ENCODE measurements around the gene BUB3. TPM values are rescaled to one million over a fixed set of nuclear protein-coding genes. Genes with fewer than 3 reads are reported as not detected.

BUB3 gene
- total and polyA plus RNA-seq, 8 donors, result 33.4 to 160 (median 62.4) TPM

DNA sequence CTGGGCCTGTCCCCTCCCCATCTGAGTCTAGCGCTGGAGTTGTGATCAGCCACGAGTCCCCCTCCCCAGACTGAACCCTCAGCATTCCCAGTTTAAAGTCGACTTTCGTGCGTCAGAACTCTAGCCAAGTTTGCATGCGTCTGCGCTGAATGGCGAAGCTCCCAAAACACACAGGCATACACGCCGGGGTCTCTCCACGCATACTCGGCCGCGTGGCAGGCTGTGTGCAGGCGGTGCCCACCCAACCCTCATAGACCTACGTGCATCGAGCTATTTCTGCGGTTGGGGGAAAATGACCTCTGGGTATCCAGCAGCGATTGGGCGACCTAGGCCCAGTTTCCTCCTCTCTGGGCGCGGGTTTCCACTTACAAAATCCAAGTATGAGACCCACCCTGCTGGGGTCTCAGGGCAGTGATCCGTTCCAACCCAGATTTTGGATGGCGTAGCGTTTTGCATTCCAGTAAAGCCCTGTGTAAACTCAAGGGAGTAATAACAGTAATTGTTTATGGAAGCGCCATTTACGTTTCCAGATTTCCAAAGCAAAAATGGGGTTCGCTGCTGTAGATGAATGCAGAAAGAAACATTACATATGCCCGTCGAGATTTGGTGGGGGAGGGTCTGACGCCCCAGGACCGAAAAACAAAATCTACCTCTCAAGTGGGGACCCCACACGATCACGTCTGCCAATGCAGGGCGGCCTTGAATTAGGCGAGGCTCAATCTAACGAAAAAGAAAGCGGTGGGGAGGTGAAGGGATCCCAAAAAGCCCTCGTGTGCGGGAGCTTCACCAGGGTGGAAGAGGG is 20.5 kb upstream of the BUB3 start:
- Histone ChIP-seq H3K27ac (no peak overlapping the region), H3K36me3 (no peaks in the 10 kb centered on the region), H3K4me3 (peak overlapping the region in 3 of 4 donors; percentile 11 to 37 (median 19)), H3K9me3 (peaks cover 0 to 7% (median 2%) of the 10 kb centered on the region in 4 donors), H3K4me1 (peaks cover 49 to 56% (median 55%) of the 10 kb centered on the region in 4 donors), H3K27me3 (peaks cover 44 to 100% (median 95%) of the 10 kb centered on the region in 3 donors)
- WGBS, 5 donors, result 5 to 10% (median 8%) methylated on average over 34 to 40 of the region's 40 CpGs
- intact Hi-C loops (cut with DNase I; ENCODE audit: low total_unique reads), result loop anchor here (2.0 kb wide), 1 partner anchor 427 kb away; no protein-coding TSS in a partner anchor
- TF ChIP-seq POLR2A (IDR thresholded peaks at IDR 0.05), result no peak
- TF ChIP-seq EP300 (IDR thresholded peaks at IDR 0.05), result no peak
- TF ChIP-seq, protein P1, sequence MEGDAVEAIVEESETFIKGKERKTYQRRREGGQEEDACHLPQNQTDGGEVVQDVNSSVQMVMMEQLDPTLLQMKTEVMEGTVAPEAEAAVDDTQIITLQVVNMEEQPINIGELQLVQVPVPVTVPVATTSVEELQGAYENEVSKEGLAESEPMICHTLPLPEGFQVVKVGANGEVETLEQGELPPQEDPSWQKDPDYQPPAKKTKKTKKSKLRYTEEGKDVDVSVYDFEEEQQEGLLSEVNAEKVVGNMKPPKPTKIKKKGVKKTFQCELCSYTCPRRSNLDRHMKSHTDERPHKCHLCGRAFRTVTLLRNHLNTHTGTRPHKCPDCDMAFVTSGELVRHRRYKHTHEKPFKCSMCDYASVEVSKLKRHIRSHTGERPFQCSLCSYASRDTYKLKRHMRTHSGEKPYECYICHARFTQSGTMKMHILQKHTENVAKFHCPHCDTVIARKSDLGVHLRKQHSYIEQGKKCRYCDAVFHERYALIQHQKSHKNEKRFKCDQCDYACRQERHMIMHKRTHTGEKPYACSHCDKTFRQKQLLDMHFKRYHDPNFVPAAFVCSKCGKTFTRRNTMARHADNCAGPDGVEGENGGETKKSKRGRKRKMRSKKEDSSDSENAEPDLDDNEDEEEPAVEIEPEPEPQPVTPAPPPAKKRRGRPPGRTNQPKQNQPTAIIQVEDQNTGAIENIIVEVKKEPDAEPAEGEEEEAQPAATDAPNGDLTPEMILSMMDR (IDR thresholded peaks at IDR 0.05), result no peak
- TF ChIP-seq POLR2AphosphoS5 (IDR thresholded peaks at IDR 0.05), result no peak
- DNase-seq, result peak in 1 of 2 donors; percentile 33

DNA sequence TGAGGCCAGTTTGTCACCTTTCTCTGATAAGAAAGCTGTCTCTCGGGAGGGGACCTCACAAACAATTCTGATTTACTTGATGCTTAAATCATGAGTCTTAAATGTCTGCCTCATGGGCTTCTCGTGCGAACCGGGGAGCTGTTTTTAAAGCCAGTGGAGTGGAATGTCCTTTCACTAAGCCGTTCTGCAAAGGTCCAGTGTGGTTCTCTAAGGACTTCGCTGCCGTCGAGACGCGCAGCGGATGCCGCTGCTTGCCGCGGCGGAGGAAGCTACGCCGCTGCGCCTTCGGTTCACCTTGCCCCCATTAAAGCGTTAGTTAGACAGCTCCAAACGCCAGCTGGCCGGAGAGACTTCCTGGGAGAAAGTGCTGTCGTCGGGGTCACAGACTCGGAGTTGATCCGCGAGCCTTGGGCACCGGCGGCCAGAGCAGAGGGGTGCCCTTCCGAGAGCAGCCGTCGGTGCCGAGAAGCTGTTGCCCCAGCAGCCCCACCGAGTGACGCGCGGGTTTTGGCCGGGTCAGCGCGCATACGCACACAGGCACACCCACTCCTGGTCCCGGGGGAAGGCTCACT is 19.8 kb upstream of the BUB3 start:
- Histone ChIP-seq H3K9me3 (peaks cover 0 to 4% (median 0%) of the 10 kb centered on the region in 4 donors), H3K27me3 (peaks cover 50 to 100% (median 95%) of the 10 kb centered on the region in 3 donors), H3K4me1 (peaks cover 54 to 62% (median 61%) of the 10 kb centered on the region in 4 donors), H3K4me3 (peak overlapping the region in 1 of 4 donors; percentile 61), H3K36me3 (no peaks in the 10 kb centered on the region), H3K27ac (no peak overlapping the region)
- intact Hi-C loops (cut with DNase I; ENCODE audit: low total_unique reads), result loop anchor here (2.0 kb wide), 1 partner anchor 426 kb away; no protein-coding TSS in a partner anchor
- DNase-seq, result peak in 1 of 2 donors; percentile 43
- no peak for TF ChIP-seq POLR2A (IDR thresholded peaks at IDR 0.05)
- TF ChIP-seq, protein P1 (IDR thresholded peaks at IDR 0.05), result no peak
- TF ChIP-seq EP300 (IDR thresholded peaks at IDR 0.05), result no peak
- no peak for TF ChIP-seq POLR2AphosphoS5 (IDR thresholded peaks at IDR 0.05)
- 5 to 8% (median 5%) methylated on average over 5 to 42 of the region's 42 CpGs for WGBS, 5 donors

DNA sequence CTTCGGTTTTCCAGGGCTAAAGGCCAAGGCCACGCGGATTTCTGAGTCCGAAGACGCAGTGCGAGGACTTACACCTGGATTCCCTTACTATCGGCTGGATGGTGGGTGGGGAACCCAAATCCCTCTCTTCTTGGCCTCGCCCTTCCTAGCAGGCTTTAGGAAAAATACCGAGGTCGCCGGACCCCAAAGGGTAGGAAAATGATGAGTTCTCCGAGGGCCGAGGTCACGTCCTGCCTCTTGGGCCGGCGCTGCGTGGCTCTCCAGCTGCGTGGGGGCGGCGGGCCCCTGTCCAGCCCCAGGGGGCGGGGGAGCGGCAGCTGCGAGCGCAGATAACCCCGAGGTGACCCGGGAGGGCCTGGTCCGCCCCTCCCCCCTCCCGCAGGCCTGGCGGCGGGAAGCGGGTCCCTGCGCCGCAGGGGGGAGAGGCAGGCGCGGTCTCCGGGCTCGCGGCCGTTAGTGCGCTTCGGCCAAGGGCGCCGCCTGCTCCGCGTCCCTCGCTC is 19.2 kb upstream of the BUB3 start:
- H3K9me3 ChIP-seq, result peaks cover 0 to 4% (median 0%) of the 10 kb centered on the region in 4 donors
- H3K27ac ChIP-seq, result no peak overlapping the region

More for the DNA sequence above, 19.2 kb upstream of the BUB3 start:
- DNase-seq, result peak in 1 of 2 donors; percentile 40
- H3K36me3 ChIP-seq, result no peaks in the 10 kb centered on the region
- 2 to 19% (median 3%) methylated on average over 8 to 45 of the region's 46 CpGs for WGBS, 5 donors
- H3K27me3 ChIP-seq, result peaks cover 55 to 100% (median 95%) of the 10 kb centered on the region in 3 donors
- TF ChIP-seq EP300 (IDR thresholded peaks at IDR 0.05) (no peak), POLR2AphosphoS5 (IDR thresholded peaks at IDR 0.05) (no peak), POLR2A (IDR thresholded peaks at IDR 0.05) (no peak)
- TF ChIP-seq, protein P1 (IDR thresholded peaks at IDR 0.05), result no peak
- intact Hi-C loops (cut with DNase I; ENCODE audit: low total_unique reads), result loop anchor here (2.0 kb wide), 1 partner anchor 426 kb away; no protein-coding TSS in a partner anchor
- peak overlapping the region; percentile 37 to 61 (median 42) for H3K4me3 ChIP-seq
- H3K4me1 ChIP-seq, result peaks cover 59 to 67% (median 66%) of the 10 kb centered on the region in 4 donors

All from stomach (tissue), 9 donors.